Progenitor cell of endocrine pancreas (in vitro differentiated cells): ENCODE measurements around the gene ATOSB. TPM values are rescaled to one million over a fixed set of nuclear protein-coding genes. Genes with fewer than 3 reads are reported as not detected.

Experiments
- DNase-seq: peaks from one replicate; pipeline ENCODE4 v3.0.0; 2021; ENCODE audit warnings: low spot score; ENCODE audit not compliant: unreplicated experiment
- H3K27ac Mint-ChIP-seq: 2 replicates; pipeline ENCODE4 v1.8.0; 2021; ENCODE audit warnings: mild to moderate bottlenecking, moderate library complexity, mixed read lengths
- H3K27me3 Mint-ChIP-seq: 2 replicates; pipeline ENCODE4 v1.8.0; 2021; ENCODE audit warnings: mixed read lengths
- H3K36me3 Mint-ChIP-seq: 2 replicates; pipeline ENCODE4 v1.8.0; 2022; ENCODE audit warnings: mixed read lengths; ENCODE audit not compliant: insufficient read depth
- H3K4me1 Mint-ChIP-seq: 2 replicates; pipeline ENCODE4 v1.8.0; 2021; ENCODE audit warnings: low read depth, mixed read lengths
- H3K4me3 Mint-ChIP-seq: 2 replicates; pipeline ENCODE4 v1.8.0; 2021; ENCODE audit warnings: low read depth, mild to moderate bottlenecking, moderate library complexity, mixed read lengths
- H3K9me3 Mint-ChIP-seq: 2 replicates; pipeline ENCODE4 v1.8.0; 2021; ENCODE audit warnings: low read depth, mixed read lengths
- total RNA-seq: library from RNA; stranded (reverse); gene quantifications from 2 replicates; pipeline ENCODE4 v1.2.1, GENCODE V29; 2021
- TF ChIP-seq, protein P1 (sequence below): fragments of 200-600 bp; sonication (generic); IDR thresholded peaks from one replicate; pipeline ENCODE4 v1.5.0; 2021; ENCODE audit warnings: antibody characterized with exemption, mild to moderate bottlenecking; ENCODE audit not compliant: unreplicated experiment

ATOSB gene
- total RNA-seq, 1 donor from 2014 or later = 17.7 TPM

DNA sequence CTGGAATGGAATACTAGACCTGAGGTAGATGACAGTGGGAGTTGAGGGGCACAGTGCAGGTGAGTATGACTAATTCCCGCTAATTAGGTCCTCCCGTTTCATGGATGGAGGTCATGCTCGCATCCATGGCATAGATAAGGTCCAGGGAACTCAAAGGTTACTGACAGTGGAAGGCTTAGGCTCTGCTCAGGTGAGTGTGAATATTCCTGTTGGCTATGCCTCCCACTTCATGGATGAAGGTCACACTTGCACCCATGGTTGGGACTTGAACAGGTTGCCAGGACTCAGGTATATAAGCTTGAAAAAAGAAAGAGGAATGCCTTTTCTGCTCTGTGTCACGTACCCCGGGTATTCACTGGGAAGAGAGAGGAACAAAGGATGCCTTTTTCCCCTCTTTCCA lies 26.4 kb upstream of the ATOSB start:
- H3K4me3 Mint-ChIP-seq = no peak overlapping the region
- H3K9me3 Mint-ChIP-seq = peaks cover 13% of the 10 kb centered on the region
- TF ChIP-seq, protein P1, sequence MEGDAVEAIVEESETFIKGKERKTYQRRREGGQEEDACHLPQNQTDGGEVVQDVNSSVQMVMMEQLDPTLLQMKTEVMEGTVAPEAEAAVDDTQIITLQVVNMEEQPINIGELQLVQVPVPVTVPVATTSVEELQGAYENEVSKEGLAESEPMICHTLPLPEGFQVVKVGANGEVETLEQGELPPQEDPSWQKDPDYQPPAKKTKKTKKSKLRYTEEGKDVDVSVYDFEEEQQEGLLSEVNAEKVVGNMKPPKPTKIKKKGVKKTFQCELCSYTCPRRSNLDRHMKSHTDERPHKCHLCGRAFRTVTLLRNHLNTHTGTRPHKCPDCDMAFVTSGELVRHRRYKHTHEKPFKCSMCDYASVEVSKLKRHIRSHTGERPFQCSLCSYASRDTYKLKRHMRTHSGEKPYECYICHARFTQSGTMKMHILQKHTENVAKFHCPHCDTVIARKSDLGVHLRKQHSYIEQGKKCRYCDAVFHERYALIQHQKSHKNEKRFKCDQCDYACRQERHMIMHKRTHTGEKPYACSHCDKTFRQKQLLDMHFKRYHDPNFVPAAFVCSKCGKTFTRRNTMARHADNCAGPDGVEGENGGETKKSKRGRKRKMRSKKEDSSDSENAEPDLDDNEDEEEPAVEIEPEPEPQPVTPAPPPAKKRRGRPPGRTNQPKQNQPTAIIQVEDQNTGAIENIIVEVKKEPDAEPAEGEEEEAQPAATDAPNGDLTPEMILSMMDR = no peak
- H3K27me3 Mint-ChIP-seq = no peaks in the 10 kb centered on the region
- no peak for DNase-seq
- H3K4me1 Mint-ChIP-seq = peaks cover 3% of the 10 kb centered on the region
- H3K27ac Mint-ChIP-seq = no peak overlapping the region
- no peaks in the 10 kb centered on the region for H3K36me3 Mint-ChIP-seq

DNA sequence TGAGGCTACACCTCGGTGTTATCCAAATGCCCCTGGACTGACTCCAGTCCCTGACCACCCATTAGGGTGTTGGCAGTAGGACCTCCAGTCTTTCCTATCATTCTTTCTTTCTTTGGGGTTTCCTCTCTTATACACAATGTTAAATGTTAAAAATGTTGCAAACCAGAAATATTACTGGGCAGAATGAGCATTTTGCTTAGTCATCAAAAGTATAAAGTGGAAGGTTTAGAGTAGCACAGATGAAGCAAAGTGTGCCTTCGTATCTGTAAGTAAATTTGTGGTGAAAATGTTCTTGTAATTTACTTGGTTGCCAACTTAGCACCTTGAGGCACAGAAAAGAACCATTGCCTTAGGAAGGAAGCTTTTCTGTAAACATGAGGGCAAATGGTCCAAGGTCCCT lies 24.4 kb upstream of the ATOSB start:
- Mint-ChIP-seq H3K27me3 (no peaks in the 10 kb centered on the region), H3K36me3 (no peaks in the 10 kb centered on the region), H3K9me3 (peaks cover 9% of the 10 kb centered on the region), H3K27ac (no peak overlapping the region), H3K4me3 (no peak overlapping the region), H3K4me1 (peaks cover 4% of the 10 kb centered on the region)
- DNase-seq = no peak
- TF ChIP-seq, protein P1 = no peak

DNA sequence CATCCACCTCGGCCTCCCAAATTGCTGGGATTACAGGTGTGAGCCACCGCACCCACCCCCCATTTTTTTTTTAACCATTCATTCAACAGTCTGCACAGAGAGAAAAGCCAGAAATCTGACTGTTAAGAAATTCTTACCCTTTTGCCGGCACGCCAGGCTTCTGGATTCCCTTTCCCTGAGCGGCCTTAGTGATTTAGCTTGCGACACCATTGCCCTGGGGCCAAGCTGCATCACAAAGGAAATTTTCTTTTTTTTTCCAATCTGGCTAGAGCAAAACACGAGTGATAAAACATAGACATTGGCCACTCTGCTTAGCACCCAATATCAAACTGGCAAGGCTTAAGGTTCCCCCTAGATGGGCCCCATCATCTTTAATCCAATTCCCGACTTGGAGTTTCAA lies 21.2 kb upstream of the ATOSB start:
- DNase-seq = no peak
- Mint-ChIP-seq H3K36me3 (peaks cover 2% of the 10 kb centered on the region), H3K27me3 (no peaks in the 10 kb centered on the region), H3K4me1 (peaks cover 4% of the 10 kb centered on the region), H3K9me3 (peaks cover 21% of the 10 kb centered on the region), H3K27ac (no peak overlapping the region), H3K4me3 (no peak overlapping the region)
- TF ChIP-seq, protein P1 = no peak

DNA sequence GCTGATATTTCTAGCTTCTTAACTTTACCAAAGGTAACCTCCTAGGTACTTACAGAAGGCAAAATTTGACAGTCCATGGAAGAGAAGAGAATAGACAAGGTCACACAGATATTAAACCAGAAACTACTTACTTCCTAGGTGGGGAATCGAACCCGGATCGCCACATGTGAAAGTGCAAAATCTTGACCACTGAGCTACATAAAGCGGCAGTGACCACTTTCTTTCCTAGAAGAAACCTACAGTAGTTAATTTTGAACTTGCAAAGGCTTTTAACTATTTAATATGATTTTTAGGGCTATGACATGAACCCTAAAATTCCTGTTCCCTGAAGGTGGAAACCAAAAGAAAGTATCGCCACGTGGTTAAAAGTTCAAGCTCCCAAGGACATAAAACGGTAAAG lies 20.3 kb upstream of the ATOSB start:
- Mint-ChIP-seq H3K4me3 (no peak overlapping the region), H3K9me3 (peaks cover 21% of the 10 kb centered on the region)

DNA sequence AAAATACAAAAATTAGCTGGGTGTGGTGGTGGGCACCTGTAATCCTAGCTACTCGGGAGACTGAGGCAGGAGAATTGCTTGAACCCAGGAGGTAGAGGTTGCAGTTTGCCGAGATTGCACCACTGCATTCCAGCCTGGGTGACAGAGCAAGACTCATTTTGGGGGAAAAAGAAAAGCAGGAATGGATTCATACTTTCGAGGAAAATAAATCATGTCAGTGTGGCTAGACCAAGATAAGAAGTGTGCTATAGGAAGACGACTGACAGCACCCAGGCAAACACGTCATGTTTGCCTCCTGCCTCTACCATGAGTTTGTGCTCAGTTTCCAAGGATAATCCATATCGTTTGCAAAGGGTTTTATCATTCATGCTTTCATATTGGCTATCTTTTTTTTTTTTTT lies 19.3 kb upstream of the ATOSB start:
- H3K4me1 Mint-ChIP-seq = peaks cover 4% of the 10 kb centered on the region
- H3K27ac Mint-ChIP-seq = no peak overlapping the region
- H3K36me3 Mint-ChIP-seq = peaks cover 2% of the 10 kb centered on the region
- no peak for DNase-seq
- no peak overlapping the region for H3K4me3 Mint-ChIP-seq
- H3K9me3 Mint-ChIP-seq = peaks cover 21% of the 10 kb centered on the region
- TF ChIP-seq, protein P1 = no peak
- no peaks in the 10 kb centered on the region for H3K27me3 Mint-ChIP-seq

More for the DNA sequence above, 20.3 kb upstream of the ATOSB start:
- Mint-ChIP-seq H3K36me3 (peaks cover 2% of the 10 kb centered on the region), H3K27ac (no peak overlapping the region), H3K4me1 (peaks cover 4% of the 10 kb centered on the region), H3K27me3 (no peaks in the 10 kb centered on the region)
- TF ChIP-seq, protein P1 = no peak
- DNase-seq = no peak
